T-helper 2 cell treated with Interferon-gamma antibody and Interleukin-4, amounts not matched to agents 5 μg/mL and 100 μg/mL, for 36 hours (primary cell): Measurements from ENCODE around the gene PAPPA.

Source experiments
- DNase-seq: peaks from one replicate; pipeline ENCODE4 v3.0.0; 2021; ENCODE audit warnings: low spot score
- H3K27ac Mint-ChIP-seq: one replicate; pipeline ENCODE4 v1.8.0; 2021; ENCODE audit warnings: mild to moderate bottlenecking, mixed read lengths
- H3K27me3 Mint-ChIP-seq: one replicate; pipeline ENCODE4 v1.8.0; 2021; ENCODE audit warnings: low read depth, mixed read lengths
- H3K36me3 Mint-ChIP-seq: one replicate; pipeline ENCODE4 v1.8.0; 2021; ENCODE audit warnings: low read depth, mixed read lengths
- H3K4me1 Mint-ChIP-seq: one replicate; pipeline ENCODE4 v1.8.0; 2021; ENCODE audit warnings: low read depth, mixed read lengths
- H3K4me3 Mint-ChIP-seq: one replicate; pipeline ENCODE4 v1.8.0; 2022; ENCODE audit warnings: mild to moderate bottlenecking, moderate library complexity, mixed read lengths
- H3K9me3 Mint-ChIP-seq: one replicate; pipeline ENCODE4 v1.8.0; 2021; ENCODE audit warnings: mixed read lengths

PAPPA gene

DNA sequence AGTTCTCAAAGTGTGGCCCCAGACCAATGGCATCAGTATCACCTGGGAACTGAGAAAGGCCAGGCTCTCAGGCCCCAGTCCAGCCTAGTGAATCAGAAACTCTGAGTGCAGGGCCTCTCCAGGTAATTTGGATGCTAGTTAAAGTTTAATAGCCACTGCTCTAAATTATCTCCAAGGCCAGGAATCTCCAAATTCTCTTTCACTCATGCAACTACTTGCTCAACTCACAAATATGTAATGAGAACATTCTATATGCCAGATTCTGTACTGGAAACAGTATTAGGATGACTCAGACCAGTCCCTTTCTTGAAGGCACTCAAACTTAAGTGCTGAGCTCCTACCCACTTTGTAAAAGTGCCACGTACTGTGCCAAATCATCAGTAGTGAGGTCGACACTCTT, 84.6 kb downstream of the PAPPA start:
- Mint-ChIP-seq H3K36me3 (no peaks in the 10 kb centered on the region), H3K4me3 (no peak overlapping the region), H3K27ac (no peak overlapping the region), H3K4me1 (no peaks in the 10 kb centered on the region), H3K27me3 (no peaks in the 10 kb centered on the region), H3K9me3 (no peaks in the 10 kb centered on the region)
- DNase-seq = no peak

DNA sequence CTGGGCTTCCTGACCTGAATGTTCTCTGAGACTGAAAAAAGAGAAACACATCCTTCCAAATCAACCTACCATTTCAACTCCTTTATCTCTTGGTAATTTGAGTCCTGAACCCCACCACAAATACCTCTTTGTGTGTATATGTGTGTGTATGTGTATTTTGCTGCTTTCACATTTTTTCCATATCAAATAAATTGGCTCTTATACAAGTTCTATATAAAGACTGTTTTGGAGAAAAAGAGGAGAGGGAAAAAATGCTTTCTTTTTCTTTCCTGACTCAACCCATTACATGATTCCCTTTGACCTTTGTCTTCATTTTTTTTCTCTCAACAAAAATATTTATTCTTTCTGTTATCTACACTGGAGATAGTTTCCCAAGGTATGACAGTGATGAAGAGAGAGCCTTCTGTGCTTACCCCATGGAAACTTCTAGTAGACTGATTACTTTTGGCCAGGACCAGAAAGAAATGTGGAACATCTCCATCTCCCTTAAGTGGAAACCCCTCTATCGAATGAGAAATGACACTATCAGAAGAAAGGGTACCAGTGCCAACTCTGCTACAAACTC, 85.3 kb downstream of the PAPPA start:
- no peak for DNase-seq
- Mint-ChIP-seq H3K9me3 (no peaks in the 10 kb centered on the region), H3K4me3 (no peak overlapping the region), H3K27me3 (no peaks in the 10 kb centered on the region), H3K4me1 (no peaks in the 10 kb centered on the region), H3K36me3 (no peaks in the 10 kb centered on the region), H3K27ac (no peak overlapping the region)

DNA sequence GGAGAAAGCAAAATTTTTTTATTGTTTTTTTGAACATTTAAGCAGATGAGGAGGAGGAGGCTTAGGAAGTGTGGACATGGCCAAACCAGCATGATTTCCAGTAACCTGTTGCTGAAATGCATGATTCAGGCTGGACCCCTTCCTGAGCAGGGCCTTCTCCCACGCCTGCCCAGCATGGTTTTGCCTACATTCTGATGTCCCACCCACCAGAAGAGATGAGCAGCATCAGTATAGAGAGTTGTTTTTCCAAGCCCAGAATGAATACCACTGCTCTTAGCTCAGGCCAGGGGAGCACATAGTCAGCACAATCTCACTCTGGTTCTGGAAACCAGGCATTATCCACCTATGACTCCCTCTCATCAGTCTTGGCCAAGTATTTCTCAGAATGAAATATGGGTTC, 90.1 kb downstream of the PAPPA start:
- no peaks in the 10 kb centered on the region for H3K9me3 Mint-ChIP-seq
- no peaks in the 10 kb centered on the region for H3K27me3 Mint-ChIP-seq
- no peak for DNase-seq
- H3K4me1 Mint-ChIP-seq = no peaks in the 10 kb centered on the region
- H3K36me3 Mint-ChIP-seq = no peaks in the 10 kb centered on the region
- H3K27ac Mint-ChIP-seq = no peak overlapping the region
- no peak overlapping the region for H3K4me3 Mint-ChIP-seq

DNA sequence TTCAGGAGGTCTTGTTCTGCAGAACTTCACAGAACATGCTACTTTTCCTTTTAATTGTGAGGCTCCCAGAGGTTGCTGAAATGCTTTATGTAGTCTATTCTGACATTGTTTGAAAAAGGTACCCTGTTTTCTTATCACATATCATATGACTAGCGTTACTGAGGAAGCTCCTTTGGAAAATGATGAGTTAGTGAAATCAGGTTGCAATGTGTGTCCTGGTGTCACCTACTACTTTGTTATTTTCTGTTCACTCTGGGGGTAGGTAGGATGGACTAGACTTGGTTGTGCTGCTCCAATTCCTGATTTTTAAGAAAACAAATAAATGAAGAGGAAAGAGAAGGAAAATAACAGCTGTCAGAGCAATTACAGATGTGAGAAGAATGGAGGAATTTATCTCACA, 93.7 kb downstream of the PAPPA start:
- H3K27ac Mint-ChIP-seq = no peak overlapping the region
- no peaks in the 10 kb centered on the region for H3K4me1 Mint-ChIP-seq
- H3K4me3 Mint-ChIP-seq = no peak overlapping the region
- no peaks in the 10 kb centered on the region for H3K27me3 Mint-ChIP-seq
- H3K9me3 Mint-ChIP-seq = no peaks in the 10 kb centered on the region
- H3K36me3 Mint-ChIP-seq = no peaks in the 10 kb centered on the region
- no peak for DNase-seq

DNA sequence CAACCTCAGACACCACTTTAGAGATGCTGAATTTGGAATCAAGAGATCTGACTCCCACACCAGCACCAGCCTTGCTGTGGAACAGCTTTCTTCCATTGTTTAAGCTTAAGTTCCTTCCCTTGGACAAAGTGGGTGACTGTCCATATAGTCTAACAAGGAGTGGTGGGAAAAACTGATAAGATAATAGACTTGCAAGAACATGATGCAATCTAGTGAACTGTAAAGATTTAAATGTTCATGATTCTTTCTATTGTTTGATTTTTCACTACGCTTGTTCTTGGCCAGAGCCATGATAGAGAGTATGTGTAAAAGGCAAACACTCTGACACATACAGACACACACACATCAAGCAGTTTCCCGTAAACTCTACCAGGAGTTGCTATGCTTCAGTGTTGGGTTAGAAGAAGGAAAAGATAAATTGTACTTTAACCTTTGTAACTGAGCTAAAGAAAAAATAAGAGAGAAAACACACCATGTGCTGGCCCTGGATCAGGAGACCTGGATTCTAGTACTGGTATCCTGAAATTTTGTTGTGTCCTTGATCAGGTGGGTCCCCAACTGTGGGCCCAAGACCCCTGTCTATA, 94.3 kb downstream of the PAPPA start:
- no peak for DNase-seq
- H3K4me3 Mint-ChIP-seq = no peak overlapping the region
- no peaks in the 10 kb centered on the region for H3K36me3 Mint-ChIP-seq
- H3K27ac Mint-ChIP-seq = no peak overlapping the region
- H3K27me3 Mint-ChIP-seq = no peaks in the 10 kb centered on the region
- H3K4me1 Mint-ChIP-seq = no peaks in the 10 kb centered on the region
- no peaks in the 10 kb centered on the region for H3K9me3 Mint-ChIP-seq

DNA sequence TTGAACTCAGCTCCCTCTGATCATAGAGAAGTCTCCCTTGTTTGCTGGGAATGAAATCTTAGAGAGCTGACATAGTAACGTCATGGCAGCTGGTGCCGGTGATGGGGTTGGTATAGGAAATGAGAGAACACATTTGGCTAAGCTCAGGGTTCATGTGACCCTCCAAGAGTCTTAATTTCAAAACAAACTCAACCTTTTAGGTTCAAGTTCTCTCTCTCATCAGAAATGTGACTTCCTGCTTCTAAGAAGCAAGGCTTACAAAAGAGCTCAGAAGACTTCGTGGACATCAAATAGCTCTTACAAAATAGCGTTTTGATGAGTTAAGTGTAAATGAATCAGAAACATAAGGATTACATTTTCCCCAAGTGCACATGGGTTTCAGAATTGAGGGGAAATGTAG, 97.3 kb downstream of the PAPPA start:
- Mint-ChIP-seq H3K27ac (no peak overlapping the region), H3K9me3 (no peaks in the 10 kb centered on the region), H3K4me3 (no peak overlapping the region), H3K27me3 (no peaks in the 10 kb centered on the region), H3K36me3 (no peaks in the 10 kb centered on the region), H3K4me1 (no peaks in the 10 kb centered on the region)
- DNase-seq = no peak

DNA sequence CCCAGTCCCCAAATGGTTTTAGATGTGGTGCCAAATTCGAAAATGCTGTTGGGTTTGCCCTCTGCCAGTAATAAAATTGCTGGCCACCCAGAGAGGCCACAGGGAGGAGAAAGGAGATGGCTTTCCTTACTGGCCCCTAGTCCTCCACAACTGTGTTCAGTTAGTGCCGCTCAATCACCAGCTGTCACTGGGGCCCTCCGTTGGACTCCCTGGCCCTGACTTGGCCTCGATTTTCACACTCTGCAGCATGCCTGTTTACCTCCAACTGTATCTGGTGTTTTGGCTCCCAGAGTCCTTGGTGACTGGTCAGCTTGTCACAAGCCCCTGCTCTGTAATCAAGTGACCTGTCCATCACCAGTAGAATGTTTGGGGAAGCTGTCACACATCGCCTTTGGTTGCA, 97.8 kb downstream of the PAPPA start:
- no peak overlapping the region for H3K27ac Mint-ChIP-seq
- no peaks in the 10 kb centered on the region for H3K9me3 Mint-ChIP-seq
- H3K36me3 Mint-ChIP-seq = no peaks in the 10 kb centered on the region
- DNase-seq = no peak
- no peaks in the 10 kb centered on the region for H3K4me1 Mint-ChIP-seq
- no peaks in the 10 kb centered on the region for H3K27me3 Mint-ChIP-seq
- H3K4me3 Mint-ChIP-seq = no peak overlapping the region

DNA sequence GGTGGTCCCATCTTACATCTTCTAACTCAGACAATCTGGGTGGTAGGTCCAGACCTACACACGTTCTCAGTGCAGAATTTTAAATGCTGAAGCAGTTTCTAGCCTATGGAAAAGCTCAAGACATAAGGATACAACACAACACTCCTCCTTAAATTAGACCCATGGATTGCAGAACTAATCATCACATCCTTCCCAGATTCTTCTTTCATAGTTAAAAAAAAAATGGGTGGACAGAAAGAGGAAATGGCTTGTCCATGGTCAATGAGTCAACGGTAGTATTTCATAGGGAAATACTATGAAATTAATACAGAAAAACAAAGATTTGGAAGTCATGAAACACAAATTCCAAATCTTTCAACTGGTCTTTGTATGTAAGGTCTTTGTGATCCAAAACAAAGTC, 106.9 kb downstream of the PAPPA start:
- Mint-ChIP-seq H3K4me1 (no peaks in the 10 kb centered on the region), H3K9me3 (no peaks in the 10 kb centered on the region), H3K36me3 (no peaks in the 10 kb centered on the region), H3K27ac (no peak overlapping the region), H3K4me3 (no peak overlapping the region), H3K27me3 (no peaks in the 10 kb centered on the region)
- DNase-seq = no peak

DNA sequence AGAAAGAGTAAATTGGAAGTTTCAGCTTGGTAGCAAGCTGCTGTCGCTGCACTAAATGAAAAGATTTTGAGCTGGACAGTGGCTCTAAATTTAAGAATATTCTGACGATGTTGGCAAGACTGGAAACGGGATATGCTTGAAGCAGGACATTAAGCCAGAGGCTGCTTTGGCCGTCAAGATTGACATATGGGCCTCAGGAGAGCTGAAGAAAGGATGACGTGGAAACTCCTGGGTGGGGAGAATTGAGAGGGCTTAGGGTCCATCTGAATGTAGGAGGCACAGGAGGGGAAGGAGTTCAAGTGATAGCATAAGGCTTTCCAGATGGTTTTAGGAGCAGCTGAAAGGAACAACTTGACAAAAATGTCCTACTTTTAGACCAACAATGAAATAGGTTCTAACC, 108.9 kb downstream of the PAPPA start:
- H3K4me1 Mint-ChIP-seq = no peaks in the 10 kb centered on the region
- no peak for DNase-seq
- H3K4me3 Mint-ChIP-seq = no peak overlapping the region
- no peak overlapping the region for H3K27ac Mint-ChIP-seq
- H3K36me3 Mint-ChIP-seq = no peaks in the 10 kb centered on the region
- no peaks in the 10 kb centered on the region for H3K9me3 Mint-ChIP-seq
- no peaks in the 10 kb centered on the region for H3K27me3 Mint-ChIP-seq

DNA sequence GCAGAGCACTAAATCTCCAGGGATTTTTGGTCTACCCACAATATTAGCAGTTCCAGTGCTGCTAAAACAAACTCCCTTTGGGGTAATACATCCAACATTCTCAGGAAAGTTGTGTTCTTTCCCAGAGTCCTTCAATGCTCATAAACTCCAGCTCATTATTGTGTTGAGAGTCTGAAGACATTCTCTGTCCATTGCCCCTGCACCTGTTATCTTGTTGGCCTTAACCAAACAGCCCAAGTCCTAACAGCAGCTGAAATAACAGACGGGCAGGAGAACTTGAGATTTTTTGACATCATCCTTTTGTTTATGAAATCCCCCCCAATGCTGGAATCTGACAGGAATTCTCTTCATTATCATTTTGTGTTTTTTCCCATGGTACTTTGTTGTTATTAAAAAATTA, 110.8 kb downstream of the PAPPA start:
- Mint-ChIP-seq H3K9me3 (no peaks in the 10 kb centered on the region), H3K4me1 (no peaks in the 10 kb centered on the region), H3K27me3 (no peaks in the 10 kb centered on the region), H3K27ac (no peak overlapping the region), H3K36me3 (no peaks in the 10 kb centered on the region), H3K4me3 (no peak overlapping the region)
- no peak for DNase-seq

DNA sequence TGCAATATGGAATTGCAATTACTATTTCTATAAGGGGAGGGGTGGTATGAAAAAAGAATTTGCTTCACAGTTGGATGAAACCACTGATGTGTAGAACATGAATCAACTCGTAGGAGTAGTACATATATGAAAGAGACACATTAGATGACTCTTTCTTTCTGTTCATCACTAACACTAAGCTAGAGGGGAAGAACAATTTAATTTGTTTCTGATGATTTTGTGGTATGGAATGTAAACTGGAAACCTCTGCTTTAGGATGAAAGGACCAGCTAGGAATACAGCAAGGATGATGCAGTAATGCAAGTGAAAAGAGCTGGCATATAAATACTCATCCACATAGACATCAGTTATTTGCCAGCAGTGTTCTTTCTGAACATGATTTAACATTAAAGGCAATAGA, 113.4 kb downstream of the PAPPA start:
- Mint-ChIP-seq H3K9me3 (no peaks in the 10 kb centered on the region), H3K27me3 (no peaks in the 10 kb centered on the region), H3K36me3 (no peaks in the 10 kb centered on the region), H3K4me1 (no peaks in the 10 kb centered on the region), H3K4me3 (no peak overlapping the region), H3K27ac (no peak overlapping the region)
- no peak for DNase-seq

DNA sequence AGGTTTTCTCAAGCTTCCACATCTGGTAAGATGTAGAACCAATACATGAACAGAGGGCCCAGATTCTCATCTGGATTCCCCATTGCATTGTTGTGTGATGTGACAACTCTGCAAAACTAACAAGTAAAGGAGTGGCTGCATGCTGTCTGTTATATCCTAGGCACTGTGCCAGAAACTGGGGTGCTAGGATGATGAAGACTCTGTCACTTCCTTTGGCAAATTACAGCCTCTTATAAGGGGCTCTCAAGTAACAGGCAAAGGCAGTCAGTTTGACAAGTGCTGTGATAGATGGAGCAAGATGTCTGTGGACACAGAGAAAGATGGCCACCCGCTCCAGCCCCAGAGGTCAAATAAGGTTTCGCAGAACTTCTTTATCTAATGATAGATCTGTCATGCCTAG, 115.7 kb downstream of the PAPPA start:
- DNase-seq = no peak
- Mint-ChIP-seq H3K36me3 (no peaks in the 10 kb centered on the region), H3K27ac (no peak overlapping the region), H3K4me1 (no peaks in the 10 kb centered on the region), H3K4me3 (no peak overlapping the region), H3K9me3 (no peaks in the 10 kb centered on the region), H3K27me3 (no peaks in the 10 kb centered on the region)

DNA sequence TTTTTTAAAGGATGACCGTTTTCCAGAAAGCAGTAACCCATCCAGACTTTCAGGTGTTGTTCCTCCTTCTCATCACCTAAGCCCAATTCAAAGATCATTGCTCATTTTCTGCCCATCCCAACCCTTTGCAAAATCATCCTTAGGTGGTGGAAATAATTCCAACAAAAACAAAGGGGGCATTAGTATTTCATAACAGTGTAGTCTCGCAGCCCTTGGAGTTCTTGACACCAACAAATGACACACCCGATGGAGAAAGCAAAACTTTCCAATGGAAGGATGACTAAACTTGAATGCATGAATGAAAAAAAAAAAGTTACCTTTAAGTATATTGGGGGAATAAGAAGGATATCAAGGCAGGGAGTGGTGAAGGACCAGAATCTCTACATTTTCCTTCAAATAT, 117.0 kb downstream of the PAPPA start:
- no peaks in the 10 kb centered on the region for H3K9me3 Mint-ChIP-seq
- H3K27me3 Mint-ChIP-seq = no peaks in the 10 kb centered on the region
- DNase-seq = no peak

DNA sequence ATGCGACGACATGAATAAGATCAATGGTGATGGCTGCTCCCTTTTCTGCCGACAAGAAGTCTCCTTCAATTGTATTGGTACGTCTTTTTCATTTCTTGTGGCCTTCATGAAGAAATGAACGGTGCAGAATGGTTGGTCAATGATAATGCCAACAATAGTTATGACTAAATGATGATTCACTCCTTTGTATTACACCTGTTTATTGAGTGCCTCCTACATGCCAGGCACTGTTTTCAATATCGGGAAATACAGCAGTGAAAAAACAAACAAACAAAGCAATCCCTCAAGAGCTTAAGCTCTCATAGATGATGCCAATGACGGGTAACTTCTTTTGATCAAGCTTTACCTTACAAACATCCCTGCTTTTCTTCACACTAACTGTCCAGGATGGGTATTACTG, 117.7 kb downstream of the PAPPA start:
- no peaks in the 10 kb centered on the region for H3K4me1 Mint-ChIP-seq
- DNase-seq = no peak
- H3K36me3 Mint-ChIP-seq = no peaks in the 10 kb centered on the region
- no peak overlapping the region for H3K27ac Mint-ChIP-seq
- H3K4me3 Mint-ChIP-seq = no peak overlapping the region
- H3K9me3 Mint-ChIP-seq = no peaks in the 10 kb centered on the region
- H3K27me3 Mint-ChIP-seq = no peaks in the 10 kb centered on the region

More for the DNA sequence above, 117.0 kb downstream of the PAPPA start:
- H3K4me1 Mint-ChIP-seq = no peaks in the 10 kb centered on the region
- H3K36me3 Mint-ChIP-seq = no peaks in the 10 kb centered on the region
- no peak overlapping the region for H3K4me3 Mint-ChIP-seq
- H3K27ac Mint-ChIP-seq = no peak overlapping the region

DNA sequence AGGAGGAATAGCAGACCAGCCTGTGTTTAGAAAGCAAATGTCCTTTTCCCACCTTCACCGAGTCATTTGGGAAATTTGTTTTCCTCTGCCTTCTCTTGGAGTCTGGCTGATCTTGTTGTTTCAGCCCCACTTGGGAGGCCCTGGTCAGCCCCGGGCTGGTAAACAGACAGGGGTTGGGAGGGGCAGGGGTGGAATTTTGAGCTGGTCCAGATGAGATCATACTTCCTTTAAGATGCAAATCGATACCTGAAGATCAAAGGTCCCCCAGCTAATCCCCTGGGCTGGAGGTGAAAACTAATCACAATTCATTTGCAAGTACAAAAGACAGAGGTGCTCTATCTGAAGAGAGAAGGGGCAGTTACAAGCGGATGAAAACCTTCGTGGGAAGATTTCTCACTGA, 118.4 kb downstream of the PAPPA start:
- no peak for DNase-seq
- Mint-ChIP-seq H3K4me3 (no peak overlapping the region), H3K4me1 (no peaks in the 10 kb centered on the region), H3K36me3 (no peaks in the 10 kb centered on the region), H3K27me3 (no peaks in the 10 kb centered on the region), H3K9me3 (no peaks in the 10 kb centered on the region), H3K27ac (no peak overlapping the region)
